Esophagus squamous epithelium (tissue), 5 donors: ENCODE data around the gene KLF1. TPM values are rescaled to one million over a fixed set of nuclear protein-coding genes. Genes with fewer than 3 reads are reported as not detected.

ENCODE experiments used
- DNase-seq: peaks from one replicate; lab custom pipeline; 2025; lab: John Stamatoyannopoulos, UW
- H3K27ac ChIP-seq, 4 donors: fragments of 200-600 bp; sonication (generic); one replicate each; pipeline ENCODE4 v1.5.1; 2016 to 2019; ENCODE audit warnings: mild to moderate bottlenecking in 1 of 4
- H3K27me3 ChIP-seq, 4 donors: fragments of 200-600 bp; sonication (generic); 1 replicate in 3 of 4; 2 replicates in 1 of 4; pipeline versions ENCODE4 v1.5.1 to v1.6.0; 2017 to 2021; ENCODE audit warnings: antibody characterized with exemption in 1 of 4
- H3K36me3 ChIP-seq, 3 donors: fragments of 200-600 bp; sonication (generic); one replicate each; pipeline ENCODE4 v1.5.1; 2016 to 2019
- H3K4me1 ChIP-seq, 3 donors: fragments of 200-600 bp; sonication (generic); one replicate each; pipeline ENCODE4 v1.5.1; 2017 to 2019
- H3K4me3 ChIP-seq, 4 donors: fragments of 200-600 bp; sonication (generic); 1 replicate in 3 of 4; 2 replicates in 1 of 4; pipeline ENCODE4 v1.5.1; 2016 to 2019; ENCODE audit warnings: mild to moderate bottlenecking in 2 of 4, moderate library complexity in 1 of 4
- H3K9me3 ChIP-seq, 3 donors: fragments of 200-600 bp; sonication (generic); one replicate each; pipeline ENCODE4 v1.5.1; 2016 to 2019
- CTCF ChIP-seq, 6 experiments: fragments of 450-650 bp in 4 of 6; fragments of 200-600 bp in 2 of 6; sonication (generic) in 2 of 6; IDR thresholded peaks; one replicate each; pipeline ENCODE4 v1.5.1; 2016 to 2019; ENCODE audit warnings: antibody characterized with exemption in 6 of 6, mild to moderate bottlenecking in 4 of 6, moderate library complexity in 4 of 6
- POLR2A ChIP-seq, 4 donors: fragments of 450-650 bp; IDR thresholded peaks; one replicate each; pipeline ENCODE4 v1.6.1; 2017; ENCODE audit warnings: antibody characterized with exemption in 4 of 4, mild to moderate bottlenecking in 4 of 4, moderate library complexity in 3 of 4
- WGBS, 2 donors: methylation state at CpG; one replicate each; pipeline ENCODE4 v1.1.5; 2018; 5-methylcytosine and 5-hydroxymethylcytosine counted together
- intact Hi-C: fragments of 100-400 bp; cut with DNase I; formaldehyde crosslinking; loops from one replicate; pipeline ENCODE4 v1.15.0; 2022
- total RNA-seq, 4 donors: library from RNA; depleted of rRNA; stranded (reverse); fragments of >200 nt; gene quantifications; one replicate each; pipeline ENCODE4 v1.1.0, GENCODE V29; 2016
- donor health status: DM: yes; HTN: yes; CAD: no.

KLF1 gene
- total RNA-seq, 4 donors from 2014 or later = not detected

GRCh38 chr19:12841094-12841493, 45.9 kb downstream of the KLF1 start:
- whole genome bisulfite sequencing, 2 donors = 6 to 13% methylated on average over 4 to 6 of the region's 29 CpGs
- H3K27ac ChIP-seq = no peak overlapping the region
- peaks cover 12 to 33% (median 12%) of the 10 kb centered on the region in 3 donors for H3K4me1 ChIP-seq
- H3K36me3 ChIP-seq = no peaks in the 10 kb centered on the region
- TF ChIP-seq CTCF (IDR thresholded peaks at IDR 0.05) (no peak), POLR2A (IDR thresholded peaks at IDR 0.05) (no peak)
- no peaks in the 10 kb centered on the region for H3K9me3 ChIP-seq
- peak overlapping the region in 3 of 4 donors; percentile 9 to 44 (median 14) for H3K4me3 ChIP-seq
- DNase-seq = no peak
- intact Hi-C loops = loop anchor here (5.0 kb wide), 1 partner anchor 69 kb away; no protein-coding TSS in a partner anchor
- peaks cover 0 to 100% (median 18%) of the 10 kb centered on the region in 4 donors for H3K27me3 ChIP-seq

GRCh38 chr19:12840091-12841079, 46.6 kb downstream of the KLF1 start:
- DNase-seq = no peak
- Histone ChIP-seq H3K9me3 (no peaks in the 10 kb centered on the region), H3K36me3 (no peaks in the 10 kb centered on the region), H3K4me1 (peaks cover 12 to 40% (median 12%) of the 10 kb centered on the region in 3 donors), H3K27ac (no peak overlapping the region), H3K27me3 (peaks cover 2 to 100% (median 21%) of the 10 kb centered on the region in 4 donors), H3K4me3 (peak overlapping the region in 3 of 4 donors; percentile 9 to 44 (median 14))
- TF ChIP-seq POLR2A (IDR thresholded peaks at IDR 0.05) = no peak
- TF ChIP-seq CTCF (IDR thresholded peaks at IDR 0.05) = no peak
- intact Hi-C loops = loop anchor here (5.0 kb wide), 1 partner anchor 68 kb away; no protein-coding TSS in a partner anchor
- 18 to 25% methylated on average over 27 of the region's 43 CpGs for WGBS, 2 donors

GRCh38 chr19:12838886-12839756, 47.9 kb downstream of the KLF1 start:
- intact Hi-C loops = no loop called here
- Histone ChIP-seq H3K4me1 (peaks cover 14 to 53% (median 15%) of the 10 kb centered on the region in 3 donors), H3K9me3 (no peaks in the 10 kb centered on the region), H3K27ac (no peak overlapping the region), H3K36me3 (no peaks in the 10 kb centered on the region), H3K4me3 (peak overlapping the region in 3 of 4 donors; percentile 17 to 60 (median 42)), H3K27me3 (peaks cover 14 to 100% (median 33%) of the 10 kb centered on the region in 4 donors)
- 45 to 49% methylated on average over 6 to 8 of the region's 21 CpGs for WGBS, 2 donors
- DNase-seq = no peak
- TF ChIP-seq CTCF (IDR thresholded peaks at IDR 0.05) (no peak), POLR2A (IDR thresholded peaks at IDR 0.05) (no peak)

- no CpG with 5 or more reads among the region's 69 CpGs for WGBS, 2 donors
- peaks cover 18 to 100% (median 37%) of the 10 kb centered on the region in 4 donors for H3K27me3 ChIP-seq
Measured at GRCh38 chr19:12838182-12838885, 48.7 kb downstream of the KLF1 start, which contains the start of gene MAST1. MAST1 (plus strand) TSS chr19:12838515; CDS start chr19:12838573, 58 bp downstream.

More at GRCh38 chr19:12838182-12838885, 48.7 kb downstream of the KLF1 start, which contains the start of gene MAST1:
- H3K4me3 ChIP-seq = peak within 1 kb of the TSS; percentile 17 to 60 (median 32)
- no peaks in the 10 kb centered on the region for H3K36me3 ChIP-seq
- TF ChIP-seq CTCF (IDR thresholded peaks at IDR 0.05) = peak in 4 of 6 experiments; percentile 41 to 66 (median 58)
- no peak for TF ChIP-seq POLR2A (IDR thresholded peaks at IDR 0.05)
- H3K4me1 ChIP-seq = peaks cover 15 to 61% (median 19%) of the 10 kb centered on the region in 3 donors
- H3K9me3 ChIP-seq = no peaks in the 10 kb centered on the region
- intact Hi-C loops = no loop called here
- DNase-seq = no peak
- H3K27ac ChIP-seq = no peak within 1 kb of the TSS
